Daoy (cell line): Measurements from ENCODE around the gene PACSIN3. TPM values are rescaled to one million over a fixed set of nuclear protein-coding genes. Genes with fewer than 3 reads are reported as not detected.

ENCODE experiments used
- DNase-seq: peaks from one replicate; pipeline ENCODE4 v3.0.0-alpha.2; 2015; ENCODE audit warnings: low read depth
- total RNA-seq: library from RNA; depleted of rRNA; stranded (reverse); fragments of >200 nt; shearing (Covaris generic); gene quantifications from 2 replicates; pipeline ENCODE4 v1.2.3, GENCODE V29; 2014

Gene PACSIN3
- total RNA-seq, 1 experiment from 2014 or later = 38.2 TPM

GRCh38 chr11:47176328-47177228 lies 9.7 kb downstream of the PACSIN3 start, which contains the start of gene ARFGAP2:
TSS of gene ARFGAP2 (minus strand) at chr11:47176879. CDS start at chr11:47176853, 26 bp downstream.
- peak; percentile 98 for DNase-seq

DNA sequence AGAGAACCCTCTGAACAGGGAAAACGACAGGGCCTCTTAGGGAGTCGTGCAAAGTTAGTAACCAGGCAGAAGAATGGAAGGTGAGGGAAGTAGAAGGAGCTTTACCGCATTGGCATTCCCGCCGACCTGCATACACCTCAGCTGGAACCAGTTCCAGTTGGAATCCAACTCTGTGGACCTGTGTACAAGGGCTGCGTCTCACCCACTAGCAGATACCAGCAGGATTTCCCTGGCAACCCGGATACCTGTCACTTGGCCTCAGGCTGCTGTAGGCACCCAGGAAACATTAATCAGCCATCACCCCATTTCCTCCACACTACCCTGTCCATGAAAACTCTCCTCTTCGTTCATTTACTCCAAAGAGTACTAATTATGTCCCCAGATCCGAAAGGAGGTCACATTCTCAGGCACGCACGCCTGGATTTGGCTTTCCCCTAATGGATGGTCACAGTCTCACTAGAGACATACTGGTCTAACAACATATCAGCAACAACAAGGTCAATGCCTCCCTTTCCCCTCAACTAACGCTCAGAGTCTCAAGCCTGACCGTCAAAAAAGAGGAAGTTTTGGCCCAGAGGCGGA lies 10.4 kb downstream of the PACSIN3 start:
- no peak for DNase-seq

DNA sequence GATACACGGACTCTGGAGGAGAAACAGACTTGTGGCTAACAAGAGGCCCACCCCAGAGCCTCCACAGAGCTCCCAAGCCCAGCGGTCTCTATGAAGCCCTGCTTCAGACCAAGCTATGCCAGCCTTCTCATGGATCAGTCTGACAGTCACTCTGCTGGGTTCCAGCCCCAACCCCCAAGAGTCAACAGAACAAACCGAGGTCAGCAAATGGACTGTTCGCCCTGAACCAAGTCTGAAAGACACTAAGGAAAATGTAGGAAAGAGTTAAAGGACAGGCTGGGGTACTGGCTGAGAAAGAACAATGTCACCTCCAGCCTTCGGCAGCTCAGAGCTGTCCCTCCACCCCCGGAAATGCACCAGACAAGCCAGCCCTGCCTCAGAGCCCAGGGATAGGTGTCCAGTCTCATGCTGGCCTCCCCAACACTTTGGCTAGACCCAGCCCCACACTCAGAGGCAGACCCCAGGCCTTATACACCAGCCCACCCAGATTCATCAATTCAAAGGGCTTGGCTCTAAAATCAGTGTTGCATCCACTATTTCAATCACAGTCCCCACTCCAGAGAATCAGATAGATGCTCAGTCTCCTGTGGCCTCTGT lies 13.4 kb downstream of the PACSIN3 start:
- no peak for DNase-seq

GRCh38 chr11:47171856-47172255 lies 14.4 kb downstream of the PACSIN3 start:
- DNase-seq = no peak

GRCh38 chr11:47171061-47171838 lies 15.0 kb downstream of the PACSIN3 start:
- DNase-seq = no peak

- no peak for DNase-seq
Observed at GRCh38 chr11:47166368-47166767, 19.9 kb downstream of the PACSIN3 start.

- DNase-seq = no peak
Observed at GRCh38 chr11:47165253-47165840, 20.9 kb downstream of the PACSIN3 start.

DNA sequence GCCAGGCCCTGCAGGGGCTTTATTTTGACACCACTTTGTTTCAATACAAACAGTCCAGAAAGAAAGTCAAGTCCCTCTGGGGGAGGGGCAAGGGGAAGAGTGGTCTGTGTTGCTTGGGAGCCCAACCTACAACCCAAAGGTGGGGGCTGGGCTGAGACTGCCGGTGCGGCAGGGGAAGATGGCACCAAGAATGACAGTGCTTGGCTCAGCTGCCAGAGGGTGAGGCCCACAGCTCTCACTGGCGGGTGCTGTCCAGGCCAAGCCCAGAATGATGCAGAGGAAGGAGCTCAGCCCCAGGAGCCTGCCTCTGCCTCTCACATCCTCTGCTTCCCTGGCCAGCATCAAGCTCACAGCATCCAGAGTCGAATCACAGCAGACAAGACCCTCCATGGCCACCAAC lies 21.9 kb downstream of the PACSIN3 start:
- DNase-seq = no peak

GRCh38 chr11:47163898-47164297 lies 22.3 kb downstream of the PACSIN3 start:
- no peak for DNase-seq

DNA sequence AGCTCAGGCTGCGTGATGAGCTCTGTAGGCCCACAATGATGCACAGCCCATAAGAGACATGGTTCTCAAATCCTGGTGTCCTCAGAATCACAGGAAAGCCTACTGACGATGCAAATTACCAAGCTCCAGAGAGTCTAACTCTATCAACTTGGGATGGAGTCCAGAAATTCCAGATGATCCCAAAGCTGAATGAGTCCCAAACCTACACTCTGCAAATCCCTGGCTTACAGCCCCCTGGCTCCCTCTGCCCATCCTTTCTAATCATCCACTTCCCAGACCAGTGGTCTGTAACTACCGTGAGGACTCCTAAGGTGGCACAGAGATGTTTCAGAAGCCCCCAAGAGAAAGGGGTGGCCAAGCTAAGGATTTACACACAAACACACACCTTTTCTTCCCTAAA lies 23.0 kb downstream of the PACSIN3 start:
- DNase-seq = no peak

DNA sequence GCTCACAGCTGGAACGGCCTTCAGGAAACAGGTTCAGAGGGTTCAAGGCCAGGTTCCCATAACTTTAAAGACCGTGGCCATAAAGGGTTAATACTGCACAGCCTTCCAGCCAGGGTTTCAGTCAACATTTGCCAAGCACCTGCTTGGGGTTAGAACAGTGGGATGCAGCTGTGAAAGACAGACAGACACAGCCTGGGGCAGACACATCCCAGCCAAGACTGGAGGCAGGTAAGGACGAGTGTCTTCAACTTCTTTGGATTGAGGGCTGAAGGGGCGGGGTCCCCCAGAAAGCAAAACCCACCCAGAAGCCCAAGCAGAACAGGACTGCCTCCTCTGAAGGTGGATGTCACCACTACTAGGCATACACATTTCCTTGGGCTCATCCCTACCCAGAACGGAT lies 23.8 kb downstream of the PACSIN3 start:
- no peak for DNase-seq

GRCh38 chr11:47161890-47162289 lies 24.3 kb downstream of the PACSIN3 start:
- no peak for DNase-seq

DNA sequence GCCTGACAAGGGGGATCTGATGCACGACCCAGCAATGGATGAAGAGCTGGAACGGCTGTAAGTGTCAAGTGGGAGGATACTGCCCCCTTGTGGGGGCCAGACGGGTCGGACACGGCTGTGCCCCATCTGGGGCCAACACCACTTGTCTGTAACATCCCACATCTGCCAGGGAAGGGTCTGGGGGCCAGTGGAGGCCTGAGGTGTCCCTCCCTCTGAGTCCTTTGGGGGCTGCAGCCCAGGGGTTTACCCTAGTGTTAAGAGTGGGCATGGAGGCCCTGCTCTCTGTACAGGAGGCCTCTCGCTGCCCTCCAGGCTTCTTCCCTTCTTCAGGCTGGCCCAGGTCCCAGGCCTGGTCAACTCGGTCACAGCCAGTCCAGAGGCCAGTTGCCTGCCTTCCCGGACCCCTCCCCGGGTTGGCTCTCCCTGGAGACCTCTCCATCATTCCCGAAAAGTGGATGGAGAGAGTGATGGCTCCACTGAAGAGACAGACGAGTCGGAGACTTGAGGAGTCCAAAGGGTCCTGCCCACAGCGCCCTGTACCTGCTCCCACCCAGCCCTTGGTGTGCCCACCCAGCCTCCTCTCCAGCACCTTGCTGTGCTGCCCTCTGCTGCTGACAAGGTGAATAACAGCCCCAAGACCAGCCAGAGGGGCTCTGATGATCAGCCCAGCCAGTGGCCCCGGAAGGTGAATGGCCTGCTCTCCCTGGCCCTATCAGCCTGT lies 24.9 kb downstream of the PACSIN3 start:
- DNase-seq = peak; percentile 65

DNA sequence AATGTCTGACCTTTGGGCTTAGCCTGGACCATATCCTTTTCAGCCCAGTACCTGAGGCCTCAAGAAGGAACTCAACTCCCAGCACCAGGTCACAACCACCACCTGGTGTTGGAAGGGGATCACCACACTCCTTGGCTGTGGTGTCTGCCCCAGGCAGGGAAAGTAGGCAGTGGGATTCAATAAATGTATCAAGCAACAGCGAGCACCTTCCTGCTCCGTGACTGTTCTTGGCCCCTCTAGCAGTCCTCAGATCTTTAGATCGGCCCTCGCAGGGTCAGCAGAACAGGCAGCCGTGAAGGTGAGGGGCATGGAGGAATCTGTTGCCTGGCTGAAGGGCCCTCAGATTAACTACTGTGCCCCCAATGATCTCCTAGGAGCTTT lies 25.5 kb downstream of the PACSIN3 start:
- no peak for DNase-seq

DNA sequence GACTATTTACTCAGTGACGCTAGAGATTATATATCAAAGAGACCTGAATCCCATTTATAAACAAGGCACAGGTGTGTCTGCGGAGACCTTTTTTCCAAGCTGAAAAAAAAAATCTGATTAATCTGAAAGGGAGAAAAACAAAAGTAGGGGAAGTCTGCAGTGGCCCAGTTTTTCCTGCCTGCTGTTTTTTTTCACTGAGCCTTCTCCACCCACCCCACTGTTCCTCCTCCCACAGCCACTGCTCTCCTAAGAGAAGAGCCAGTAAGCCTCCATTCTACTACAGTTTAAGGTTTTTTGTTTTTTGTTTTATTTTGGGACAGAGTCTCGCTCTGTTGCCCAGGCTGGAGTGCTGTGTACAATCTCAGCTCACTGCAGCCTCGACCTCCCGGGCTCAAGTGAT lies 28.0 kb downstream of the PACSIN3 start:
- DNase-seq = no peak

DNA sequence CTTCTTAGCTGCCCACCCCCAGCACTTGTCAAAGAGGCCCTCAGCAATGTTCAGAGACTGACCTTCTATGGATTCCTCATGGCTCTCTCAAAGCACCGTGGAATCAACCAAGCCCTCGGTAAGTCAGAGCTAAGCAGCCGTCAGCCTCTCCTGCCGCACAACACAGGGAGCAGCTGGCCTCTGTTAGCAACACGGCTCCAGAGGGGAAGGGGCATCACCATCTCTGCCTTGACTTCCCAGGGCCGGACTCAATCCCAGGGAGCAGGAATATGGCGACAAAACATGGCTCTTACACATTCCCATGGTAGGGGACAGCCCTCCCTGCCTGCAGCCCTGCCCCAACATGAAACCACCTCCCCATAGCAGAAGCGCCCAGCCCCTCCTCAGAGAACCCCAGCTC lies 28.4 kb downstream of the PACSIN3 start:
- DNase-seq = no peak

- DNase-seq = no peak
Observed at GRCh38 chr11:47156951-47157350, 29.3 kb downstream of the PACSIN3 start.

GRCh38 chr11:47156333-47156732 lies 29.9 kb downstream of the PACSIN3 start:
- DNase-seq = no peak

DNA sequence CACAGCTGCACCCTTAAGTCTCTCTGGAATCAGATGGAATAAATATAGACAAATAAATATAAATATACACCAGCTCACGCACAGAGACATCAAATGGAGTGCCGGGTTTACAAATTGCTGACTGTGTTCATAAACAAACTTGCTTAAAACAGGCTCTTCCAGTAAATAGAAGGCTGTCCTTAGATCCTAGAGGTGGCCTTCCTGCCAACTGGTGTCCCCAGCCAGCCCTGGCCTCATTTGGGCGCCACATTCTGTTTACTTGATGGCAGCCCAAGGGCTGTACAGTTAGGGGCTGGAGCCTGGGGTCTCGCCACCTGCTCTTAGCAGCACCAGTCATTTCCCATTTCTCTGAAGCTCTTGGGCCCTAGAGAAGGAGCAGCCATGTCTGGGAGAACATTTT lies 30.4 kb downstream of the PACSIN3 start:
- DNase-seq = no peak

- DNase-seq = no peak
Observed at GRCh38 chr11:47154616-47155570, 31.3 kb downstream of the PACSIN3 start.
